GM04504 (cell line): ENCODE results near the gene VPS50.
"Not testable (repeated sequence)": the region's sequence is repeated elsewhere in the genome, so short reads cannot be mapped to it uniquely, and the experiment has no call there.

Experiments
- DNase-seq: peaks from one replicate; pipeline ENCODE4 v3.0.0-alpha.2; 2012; ENCODE audit warnings: low read depth

VPS50 gene

DNA sequence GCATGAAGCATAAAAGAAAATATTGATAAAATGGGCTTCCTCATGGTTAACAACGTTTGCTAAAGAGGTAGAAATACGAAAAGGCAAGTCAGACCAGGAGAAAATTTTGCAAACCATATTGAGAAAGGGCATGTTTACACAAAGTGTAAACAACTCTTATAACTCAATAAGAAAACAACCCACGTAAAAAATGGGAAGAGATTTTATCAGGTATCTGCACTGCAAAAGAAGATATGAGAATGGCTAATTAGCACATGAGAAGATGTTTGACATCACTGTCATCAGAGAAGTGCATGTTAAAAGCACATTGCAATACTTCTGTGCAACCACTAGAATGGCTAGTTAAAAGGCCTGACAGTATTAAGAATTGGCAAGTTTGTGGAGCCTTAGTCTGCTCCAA lies 99.5 kb downstream of the VPS50 start:
- no peak for DNase-seq

DNA sequence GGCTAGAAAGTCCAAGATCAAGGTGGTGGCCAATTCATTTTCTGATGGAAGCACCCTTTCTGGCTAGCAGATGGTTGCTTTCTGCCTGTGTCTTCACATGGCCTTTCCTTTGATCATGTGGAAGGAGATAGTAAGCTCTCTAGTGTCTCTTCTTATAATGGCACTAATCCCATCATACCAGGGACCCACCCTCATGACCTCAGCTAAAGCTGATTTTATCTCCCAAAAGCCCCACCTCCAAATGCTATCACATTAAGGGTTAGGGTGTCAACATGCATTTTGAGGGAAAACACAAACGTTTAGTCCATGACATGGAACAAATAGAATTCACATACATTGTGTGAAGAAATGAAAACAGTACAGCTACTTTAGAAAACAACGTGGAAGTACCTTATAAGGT lies 100.0 kb downstream of the VPS50 start:
- DNase-seq = no peak

DNA sequence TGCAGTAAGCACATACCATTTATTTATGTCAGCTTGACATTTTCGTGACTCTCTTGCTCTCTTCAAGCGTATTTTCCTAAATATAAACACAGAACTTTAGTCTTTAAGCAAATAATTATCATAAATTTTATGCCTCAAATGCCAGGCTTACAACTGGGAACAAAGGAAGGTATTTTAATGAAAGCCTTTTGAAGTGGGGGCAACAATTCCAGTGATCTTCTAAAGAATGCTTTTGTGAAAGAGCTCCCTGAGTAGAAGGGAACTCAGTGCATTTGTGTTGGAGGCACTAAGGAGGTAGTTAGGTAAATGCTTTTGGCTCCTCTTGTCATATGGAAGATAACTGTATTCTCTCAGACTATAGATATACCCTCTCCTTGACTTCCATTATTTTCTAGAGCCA lies 104.9 kb downstream of the VPS50 start:
- no peak for DNase-seq

DNA sequence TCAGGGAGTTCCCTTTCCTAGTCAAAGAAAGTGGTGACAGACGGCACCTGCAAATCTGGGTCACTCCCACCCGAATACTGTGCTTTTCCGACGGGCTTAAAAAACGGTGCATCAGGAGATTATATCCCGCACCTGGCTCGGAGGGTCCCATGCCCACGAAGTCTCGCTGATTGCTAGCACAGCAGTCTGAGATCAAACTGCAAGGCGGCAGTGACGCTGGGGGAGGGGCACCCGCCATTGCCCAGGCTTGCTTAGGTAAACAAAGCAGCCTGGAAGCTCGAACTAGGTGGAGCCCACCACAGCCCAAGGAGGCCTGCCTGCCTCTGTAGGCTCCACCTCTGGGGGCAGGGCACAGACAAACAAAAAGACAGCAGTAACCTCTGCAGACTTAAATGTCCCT lies 110.0 kb downstream of the VPS50 start:
- not testable (repeated sequence) for DNase-seq

DNA sequence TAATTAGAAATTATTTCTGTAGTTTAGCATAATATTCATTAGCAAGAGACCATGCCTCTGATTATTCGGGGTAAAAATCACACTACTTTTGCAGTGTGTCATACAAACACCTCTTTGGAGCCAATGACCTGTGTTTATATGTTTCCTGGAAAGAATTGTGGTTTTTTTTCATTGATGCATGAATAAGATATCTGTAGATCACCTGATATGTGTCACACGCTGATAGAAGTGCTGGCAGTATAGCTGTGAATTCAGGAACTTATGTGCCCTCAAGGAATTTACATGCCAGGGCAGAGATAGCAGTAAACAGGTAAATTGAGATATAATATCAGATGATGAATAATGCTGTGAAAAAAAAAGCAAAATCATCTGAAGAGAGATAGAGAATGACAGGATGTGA lies 118.2 kb downstream of the VPS50 start:
- DNase-seq = no peak

DNA sequence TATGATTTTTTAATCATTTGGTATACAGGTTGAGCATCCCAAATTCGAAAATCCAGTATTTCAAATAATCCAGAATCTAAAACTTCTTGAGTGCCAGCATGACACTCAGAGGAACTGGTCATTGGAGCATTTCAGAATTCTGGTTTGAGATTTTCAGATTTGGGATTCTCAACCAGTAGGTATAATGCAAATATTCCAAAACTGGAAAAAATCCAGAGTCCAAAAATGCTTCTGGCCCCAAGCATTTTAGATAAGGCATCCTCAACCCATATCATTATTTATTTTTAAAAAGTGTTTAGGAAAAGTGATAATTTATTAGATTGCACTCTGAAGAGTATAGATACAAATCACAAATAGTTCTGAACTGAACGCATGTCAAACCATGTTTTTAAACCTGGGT lies 120.7 kb downstream of the VPS50 start:
- no peak for DNase-seq

DNA sequence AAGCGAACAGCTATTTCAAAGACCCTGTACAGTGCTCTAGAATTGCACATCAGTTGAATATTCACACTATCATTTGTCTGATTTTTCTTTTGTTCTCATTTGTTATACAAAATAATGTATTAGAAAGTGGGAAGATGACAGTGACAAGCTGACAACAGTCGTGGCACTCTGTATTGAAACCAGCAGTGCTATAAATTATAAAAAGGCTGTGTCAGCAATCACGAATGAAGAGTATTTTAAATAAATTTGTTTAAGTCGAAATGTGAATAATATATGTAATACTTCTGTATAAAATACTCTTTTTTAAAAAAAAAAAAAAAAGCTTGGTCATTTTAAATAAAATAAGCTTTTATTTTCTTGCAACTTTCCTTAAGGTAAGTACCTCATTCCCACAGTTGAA lies 122.6 kb downstream of the VPS50 start:
- DNase-seq = no peak

DNA sequence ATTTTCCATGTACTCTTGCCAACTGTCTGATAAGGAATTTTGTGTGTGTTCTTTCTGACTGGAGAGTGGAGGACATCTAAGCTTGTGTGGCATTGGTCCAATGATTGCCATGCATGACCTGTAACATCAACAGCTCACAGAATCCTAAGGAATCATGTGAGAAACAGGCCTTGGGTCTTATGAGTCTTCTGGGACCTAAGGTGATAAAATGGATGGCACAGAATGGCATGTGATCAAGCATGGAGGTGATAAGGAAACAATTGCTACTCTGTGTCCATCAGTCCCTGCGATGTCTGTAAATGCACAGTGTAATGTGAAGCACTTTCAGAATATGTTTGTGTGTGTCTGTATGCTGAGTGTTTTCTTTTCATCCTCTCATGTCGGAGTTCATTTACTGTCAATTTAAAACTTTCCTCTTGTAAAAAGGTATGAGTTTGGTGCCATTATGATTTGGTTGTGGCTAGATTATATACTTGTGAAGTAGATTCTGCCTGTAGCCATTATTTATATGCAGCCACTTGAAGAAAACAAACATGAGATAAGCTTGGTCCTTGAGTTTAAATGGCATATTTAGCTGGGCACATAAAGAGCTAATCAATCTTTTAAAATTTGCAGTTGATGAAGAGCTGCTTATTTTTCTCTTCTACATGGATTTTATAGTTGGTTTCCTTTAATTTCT lies 127.5 kb downstream of the VPS50 start:
- DNase-seq = no peak

DNA sequence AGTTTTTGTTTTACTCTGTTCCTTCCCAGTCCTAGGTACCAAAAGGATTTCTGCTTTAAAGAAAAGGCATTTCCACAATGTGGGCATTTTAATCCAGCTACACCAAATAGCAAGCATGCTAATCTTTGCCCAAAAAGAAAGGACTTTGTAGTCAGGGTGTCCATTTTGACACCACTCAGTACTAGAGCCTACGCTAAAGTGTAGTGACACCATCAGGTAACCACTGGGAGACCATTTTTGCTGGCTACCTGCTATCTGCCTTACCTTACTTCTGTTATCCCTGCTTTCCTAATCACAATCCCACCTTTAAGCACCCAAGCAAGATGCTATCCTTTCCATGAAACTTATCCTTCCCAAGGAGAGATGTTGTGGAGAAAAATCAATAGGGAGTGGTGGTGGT lies 129.7 kb downstream of the VPS50 start:
- DNase-seq = no peak

DNA sequence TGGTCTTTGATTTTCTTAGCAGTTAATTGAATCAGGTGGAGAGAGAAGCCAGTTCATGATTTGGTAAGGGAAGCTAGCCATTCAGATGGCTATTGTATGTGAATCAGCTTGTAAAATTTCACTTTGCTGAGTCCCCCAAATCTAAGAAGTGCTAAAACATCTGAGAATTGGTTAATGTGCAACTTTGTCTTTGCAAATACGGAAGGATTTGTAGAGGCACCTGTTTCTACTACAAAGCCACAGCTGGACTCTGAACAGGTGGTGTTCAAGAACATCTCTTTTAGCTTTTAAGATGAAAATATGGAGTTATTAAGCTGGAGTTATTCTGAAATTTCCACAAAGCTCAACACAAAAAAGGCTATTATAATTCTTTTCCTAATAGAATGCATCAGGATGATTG lies 132.6 kb downstream of the VPS50 start:
- DNase-seq = no peak

DNA sequence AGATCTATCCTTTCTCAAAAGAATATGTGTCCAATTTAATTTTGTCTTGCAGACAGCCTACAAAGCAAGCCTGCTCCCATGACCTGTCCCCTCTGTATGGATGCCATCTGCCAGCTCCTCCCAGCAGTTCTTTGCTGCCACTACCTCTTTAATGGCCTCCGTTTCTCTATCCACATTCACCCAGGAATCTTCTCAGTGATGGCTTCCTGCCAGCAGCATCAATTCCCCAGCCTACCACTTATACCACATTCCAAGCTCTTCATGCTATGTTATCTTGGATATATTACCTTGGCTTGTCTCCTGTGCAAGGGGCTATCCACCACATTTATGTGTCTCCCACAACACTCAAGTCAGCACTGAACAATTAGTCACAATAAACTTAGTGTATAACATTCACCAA lies 133.2 kb downstream of the VPS50 start:
- no peak for DNase-seq

DNA sequence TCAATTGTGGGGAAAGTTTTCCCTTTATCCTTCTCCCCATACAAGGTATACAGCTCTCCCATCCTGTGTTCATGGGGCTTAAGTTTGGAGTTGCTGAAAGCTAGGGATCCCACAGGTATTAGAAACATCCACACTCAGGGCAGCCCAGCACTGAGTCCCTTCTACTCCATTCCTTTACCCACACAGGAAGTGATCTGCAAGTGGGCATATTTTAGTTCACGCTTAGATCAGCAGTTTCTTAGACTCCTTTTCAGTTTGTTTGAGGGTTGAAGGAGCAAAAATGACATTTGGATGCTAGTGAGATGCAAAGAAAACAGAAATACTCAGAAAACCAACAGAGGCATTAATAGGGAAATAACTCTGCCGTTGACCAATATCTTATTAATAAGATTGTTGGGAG lies 134.7 kb downstream of the VPS50 start:
- no peak for DNase-seq

DNA sequence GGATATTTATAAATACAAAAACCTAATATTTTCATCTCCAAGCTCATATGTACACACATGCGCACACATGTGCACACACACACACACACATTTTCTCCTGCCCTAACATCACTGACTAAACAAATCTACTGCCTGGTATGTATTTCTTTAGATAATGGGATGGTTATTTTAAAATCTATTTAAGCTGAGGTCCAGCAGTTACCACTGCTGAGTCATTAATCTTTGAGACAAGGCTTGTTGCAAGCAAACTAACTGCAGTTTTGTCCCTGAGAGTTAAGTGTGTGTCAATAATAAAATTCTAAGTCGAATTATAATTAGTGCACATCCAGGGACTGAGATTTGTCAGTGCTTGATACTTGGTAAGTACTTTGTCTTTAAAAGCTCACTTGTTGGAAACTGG lies 135.1 kb downstream of the VPS50 start:
- DNase-seq = no peak

DNA sequence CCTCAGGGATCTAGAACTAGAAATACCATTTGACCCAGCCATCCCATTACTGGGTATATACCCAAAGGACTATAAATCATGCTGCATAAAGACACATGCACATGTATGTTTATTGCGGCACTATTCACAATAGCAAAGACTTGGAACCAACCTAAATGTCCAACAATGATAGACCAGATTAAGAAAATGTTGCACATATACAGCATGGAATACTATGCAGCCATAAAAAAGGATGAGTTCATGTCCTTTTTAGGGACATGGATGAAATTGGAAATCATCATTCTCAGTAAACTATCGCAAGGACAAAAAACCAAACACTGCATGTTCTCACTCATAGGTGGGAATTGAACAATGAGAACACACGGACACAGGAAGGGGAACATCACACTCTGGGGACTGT lies 138.8 kb downstream of the VPS50 start:
- not testable (repeated sequence) for DNase-seq

DNA sequence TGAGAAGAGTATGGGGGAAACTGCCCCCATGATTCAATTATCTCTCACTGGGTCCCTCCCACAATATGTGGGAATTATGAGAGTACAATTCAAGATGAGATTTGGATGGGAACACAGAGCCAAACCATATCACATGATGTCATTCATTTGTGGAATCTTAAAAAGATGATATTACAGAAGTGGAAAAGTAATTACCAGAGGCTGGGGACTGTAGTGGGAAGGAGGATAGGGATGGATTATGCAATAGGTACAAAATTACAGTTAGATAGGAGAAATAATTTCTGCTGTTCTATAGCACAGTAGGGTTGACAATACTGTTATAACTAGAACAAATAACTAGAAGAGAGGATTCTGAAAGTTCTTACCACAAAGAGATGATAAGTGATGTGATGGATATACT lies 141.4 kb downstream of the VPS50 start:
- no peak for DNase-seq

DNA sequence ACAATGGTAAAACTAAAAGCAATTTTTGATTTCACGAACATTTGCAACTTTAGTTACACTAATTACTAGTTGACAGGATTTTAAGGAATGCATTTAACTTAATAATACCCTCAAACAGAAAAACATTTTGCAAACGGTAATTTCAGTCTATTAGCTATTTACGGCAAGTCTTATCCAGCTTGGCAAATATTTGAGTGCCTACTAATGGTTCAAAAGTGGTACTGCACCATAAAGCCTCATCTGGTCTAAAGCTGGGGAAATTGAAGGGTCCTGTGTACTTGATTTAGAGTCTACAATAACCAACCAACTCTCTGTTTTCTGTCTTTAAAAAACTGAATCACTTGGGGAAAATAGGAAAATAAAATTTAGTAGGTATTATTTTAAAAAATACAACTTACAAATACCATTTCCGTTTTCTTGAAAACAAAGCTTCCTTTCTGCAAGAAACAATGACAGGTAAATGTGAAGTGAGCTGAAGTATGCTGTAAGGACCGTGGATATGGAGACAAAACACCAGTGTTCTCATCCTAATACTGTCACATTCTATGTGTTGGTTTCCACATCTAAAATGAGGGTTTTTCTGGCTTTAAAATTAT lies 142.3 kb downstream of the VPS50 start:
- peak; percentile 11 for DNase-seq

DNA sequence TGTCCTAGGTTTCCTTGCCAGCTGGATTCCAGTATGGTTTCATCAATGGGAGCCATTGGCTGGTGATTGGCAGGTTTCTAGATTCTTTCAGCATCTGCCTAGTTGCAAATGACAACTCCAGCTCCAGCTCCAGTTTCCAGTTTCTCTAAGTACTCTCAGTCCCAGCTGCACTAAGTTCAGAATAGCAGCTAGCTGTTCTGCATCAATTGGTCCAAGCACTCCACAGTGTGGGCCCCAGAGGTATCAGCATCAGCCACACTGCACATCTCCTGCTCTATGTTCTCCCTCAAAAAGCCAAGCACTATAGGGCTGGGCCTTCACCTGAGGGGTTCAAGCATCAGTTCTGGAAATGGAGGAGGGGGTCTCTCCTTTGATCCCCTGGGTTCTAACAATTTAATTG lies 143.4 kb downstream of the VPS50 start:
- DNase-seq = no peak

DNA sequence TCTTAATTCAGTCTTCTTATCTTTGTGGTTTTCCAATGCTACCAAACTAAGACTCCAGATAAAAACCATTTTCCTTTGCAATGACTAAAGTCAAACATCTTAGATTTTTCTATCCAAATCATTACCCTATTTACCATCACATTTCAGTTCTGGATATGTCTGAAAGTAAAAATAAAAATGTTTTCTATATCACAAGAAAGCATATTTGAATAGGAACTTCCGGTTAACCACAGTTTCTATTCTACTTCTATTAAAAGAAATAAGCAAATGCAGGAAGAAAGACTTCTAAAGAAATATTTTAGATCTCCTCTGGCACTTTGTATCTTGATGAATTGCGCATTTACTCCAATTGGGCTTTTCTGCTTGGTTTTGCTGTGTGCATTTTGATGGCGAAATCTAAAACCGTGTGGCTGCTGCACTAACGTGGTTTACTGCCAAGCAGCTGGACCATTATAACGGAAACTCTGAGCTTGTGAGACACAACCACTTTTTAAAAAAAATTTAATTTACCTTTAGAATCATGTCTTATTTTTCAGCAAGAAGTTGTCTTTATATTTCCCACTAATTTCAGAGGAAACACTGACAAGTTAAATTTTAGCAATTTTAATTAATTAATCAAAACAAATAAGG lies 146.1 kb downstream of the VPS50 start:
- DNase-seq = no peak

DNA sequence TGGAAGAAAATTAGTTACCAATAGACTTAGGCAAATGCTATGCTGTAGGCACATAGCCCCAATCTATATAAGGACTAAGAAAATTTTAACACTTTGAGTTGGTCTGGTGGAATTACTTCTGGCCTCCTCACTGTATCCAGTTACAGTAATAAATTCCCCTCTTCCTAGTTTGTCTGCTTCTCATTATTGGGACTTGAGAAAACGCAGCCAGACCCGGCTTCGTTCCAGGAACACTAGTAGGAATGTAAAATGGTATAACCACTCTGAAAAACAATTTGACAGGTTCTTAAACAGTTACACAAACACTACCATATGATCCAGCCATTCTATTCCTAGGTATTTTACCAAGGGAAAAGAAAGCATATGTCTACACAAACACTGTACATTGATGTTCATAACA lies 150.2 kb downstream of the VPS50 start:
- DNase-seq = peak; percentile 2

DNA sequence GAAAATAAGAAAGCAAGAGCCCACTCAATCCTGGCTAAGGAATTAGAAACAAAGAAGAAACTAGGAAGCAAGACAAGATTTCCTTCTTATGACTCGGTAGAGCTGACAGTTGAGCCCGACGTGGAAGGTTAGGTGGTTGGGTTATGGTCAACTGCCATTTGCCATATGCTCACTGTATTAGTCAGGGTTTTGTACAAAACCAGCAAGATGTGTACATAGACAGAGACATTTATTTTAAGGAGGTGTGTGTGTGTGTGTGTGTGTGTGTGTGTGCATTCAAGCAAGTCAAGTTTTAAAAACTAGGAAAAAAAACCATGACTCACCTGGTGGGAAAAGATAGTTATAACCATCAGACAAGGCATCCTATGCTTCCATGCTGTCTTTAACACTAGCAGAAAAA lies 158.5 kb downstream of the VPS50 start:
- DNase-seq = no peak

DNA sequence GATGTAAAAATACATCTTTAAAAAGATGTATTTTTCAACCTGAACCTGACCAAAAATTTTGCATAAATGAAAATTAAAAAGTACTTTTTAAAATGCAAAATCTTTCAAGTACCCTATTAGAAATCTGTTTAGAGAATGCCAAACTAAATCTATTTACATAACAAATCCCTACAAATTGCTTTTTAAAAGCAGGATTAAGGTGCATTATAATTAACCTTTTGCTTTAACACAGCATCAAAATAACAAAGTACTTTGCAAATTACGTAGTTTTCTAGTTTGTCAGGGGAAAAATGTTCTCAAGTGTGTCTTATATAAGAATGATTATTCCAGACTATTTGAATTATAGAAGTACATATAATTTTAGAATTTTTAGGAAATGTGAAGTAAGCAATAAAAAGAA lies 160.8 kb downstream of the VPS50 start:
- DNase-seq = no peak

DNA sequence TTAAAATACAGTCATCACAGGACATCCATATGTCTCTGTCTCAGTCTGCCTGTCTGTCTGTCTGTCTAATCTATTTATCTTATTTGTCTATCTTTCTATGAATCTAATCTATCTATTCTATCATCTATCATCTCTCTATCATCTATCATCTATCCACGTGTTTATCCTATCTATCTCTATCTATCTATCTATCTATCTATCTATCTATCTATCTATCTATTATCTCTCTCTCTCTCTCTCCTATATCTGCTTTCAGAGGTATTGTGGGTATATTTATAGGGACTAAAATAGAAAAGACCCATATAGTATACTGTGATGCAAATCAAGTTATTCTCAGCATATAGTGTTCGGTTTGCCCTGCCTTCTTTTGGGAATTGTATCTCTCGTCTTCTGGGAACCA lies 167.5 kb downstream of the VPS50 start:
- no peak for DNase-seq

DNA sequence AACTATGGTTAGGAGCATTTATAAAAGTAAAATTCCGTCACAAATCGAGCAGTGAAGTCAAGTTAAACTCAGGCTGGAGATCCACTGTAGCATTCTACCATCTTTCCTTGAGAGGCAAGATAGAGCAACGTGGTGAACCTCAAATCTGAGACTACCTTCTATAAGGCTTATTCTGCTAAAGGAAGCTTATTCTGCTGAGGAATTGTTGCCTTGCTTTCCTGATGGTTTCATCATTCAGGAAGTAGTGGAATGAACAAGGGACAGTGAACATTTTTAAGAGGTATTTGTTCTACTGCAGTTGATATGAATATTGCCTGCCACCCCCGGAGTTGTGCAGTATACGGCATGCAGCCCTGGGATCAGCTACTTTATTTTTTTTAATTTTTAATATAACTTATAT lies 170.8 kb downstream of the VPS50 start:
- no peak for DNase-seq

DNA sequence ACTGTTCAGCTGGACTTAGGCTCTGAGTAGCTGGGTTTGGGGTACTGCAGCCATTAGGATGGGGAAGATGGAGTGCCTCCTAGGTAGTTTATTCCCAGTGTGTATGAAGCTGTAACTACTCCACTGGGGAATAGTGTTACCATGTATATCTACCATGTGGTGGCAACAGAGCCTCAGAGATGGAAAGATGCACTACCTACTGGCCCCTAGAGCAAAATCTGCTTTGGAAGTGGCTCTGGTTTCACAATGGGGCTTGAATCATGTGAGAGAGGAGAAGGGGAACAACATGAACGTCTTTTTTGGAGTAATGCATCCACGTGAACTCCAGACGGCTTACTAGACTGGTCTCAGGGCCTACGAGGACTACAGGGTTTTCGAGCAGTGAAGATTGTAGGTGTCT lies 175.1 kb downstream of the VPS50 start:
- DNase-seq = no peak
